ENCODE results near the gene FALEC. TPM values are rescaled to one million over a fixed set of nuclear protein-coding genes. Genes with fewer than 3 reads are reported as not detected.
"Not testable (repeated sequence)": the region's sequence is repeated elsewhere in the genome, so short reads cannot be mapped to it uniquely, and the experiment has no call there.

Gene FALEC
- total RNA-seq, 2 experiments from 2014 or later: not detected

DNA sequence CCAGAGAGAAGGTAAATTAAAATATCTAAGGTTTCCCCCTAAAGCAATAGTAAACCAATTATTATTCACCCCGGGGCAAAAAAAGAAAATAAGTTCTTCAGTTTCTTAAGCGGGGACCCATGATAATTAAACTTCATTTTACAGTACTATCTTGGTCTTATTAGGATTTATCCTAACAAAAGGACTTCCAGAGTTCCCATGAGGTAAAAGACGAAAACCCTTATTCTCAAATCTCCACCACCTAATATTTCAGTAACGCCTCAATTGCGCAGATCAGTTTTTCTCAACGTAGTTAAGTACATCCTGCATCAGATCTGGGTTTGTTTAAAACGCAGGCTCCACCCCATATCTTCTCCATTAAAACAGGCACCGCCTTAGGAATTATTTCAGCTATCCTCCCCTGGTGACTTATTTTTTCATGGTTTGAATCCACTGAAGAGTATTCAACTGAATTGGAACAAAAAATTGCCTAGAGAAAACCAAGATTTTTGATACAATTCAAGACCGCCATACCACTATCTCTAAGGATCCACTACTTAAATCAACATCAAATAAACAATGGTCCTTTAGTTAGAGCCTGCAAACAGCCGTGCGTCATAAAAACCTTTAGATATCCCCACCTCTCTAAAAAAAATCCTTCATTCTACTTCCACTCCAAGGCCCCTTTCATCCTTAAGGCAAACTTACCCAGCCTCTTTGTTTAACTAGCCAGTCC lies 62.2 kb downstream of the FALEC start:
- H3K4me3 Mint-ChIP-seq: peak overlapping the region; percentile 93
- peaks cover 40% of the 10 kb centered on the region for H3K4me1 Mint-ChIP-seq (ENCODE audit: low read depth)
- H3K36me3 Mint-ChIP-seq: peaks cover 64% of the 10 kb centered on the region
- intact Hi-C loops (cut with micrococcal nuclease): loop anchor here (1.0 kb wide), 2 partner anchors 14 to 34 kb away; no protein-coding TSS in a partner anchor
- ChIA-PET POLR2A (interaction anchor here (1.0 to 12.6 kb wide), 6 partner anchors 13 to 51 kb away, joined by 3 to 527 read pairs (median 48); partner anchors contain the start of gene ENSA), CTCF (interaction anchor here (1.1 to 15.1 kb wide), 5 partner anchors 15 to 51 kb away, joined by 3 to 276 read pairs (median 7); partner anchors contain the start of gene ENSA)
- no peaks in the 10 kb centered on the region for H3K9me3 Mint-ChIP-seq
- peaks cover 2% of the 10 kb centered on the region for H3K27me3 Mint-ChIP-seq
- no peak for DNase-seq
- peak overlapping the region; percentile 98 for H3K27ac Mint-ChIP-seq

DNA sequence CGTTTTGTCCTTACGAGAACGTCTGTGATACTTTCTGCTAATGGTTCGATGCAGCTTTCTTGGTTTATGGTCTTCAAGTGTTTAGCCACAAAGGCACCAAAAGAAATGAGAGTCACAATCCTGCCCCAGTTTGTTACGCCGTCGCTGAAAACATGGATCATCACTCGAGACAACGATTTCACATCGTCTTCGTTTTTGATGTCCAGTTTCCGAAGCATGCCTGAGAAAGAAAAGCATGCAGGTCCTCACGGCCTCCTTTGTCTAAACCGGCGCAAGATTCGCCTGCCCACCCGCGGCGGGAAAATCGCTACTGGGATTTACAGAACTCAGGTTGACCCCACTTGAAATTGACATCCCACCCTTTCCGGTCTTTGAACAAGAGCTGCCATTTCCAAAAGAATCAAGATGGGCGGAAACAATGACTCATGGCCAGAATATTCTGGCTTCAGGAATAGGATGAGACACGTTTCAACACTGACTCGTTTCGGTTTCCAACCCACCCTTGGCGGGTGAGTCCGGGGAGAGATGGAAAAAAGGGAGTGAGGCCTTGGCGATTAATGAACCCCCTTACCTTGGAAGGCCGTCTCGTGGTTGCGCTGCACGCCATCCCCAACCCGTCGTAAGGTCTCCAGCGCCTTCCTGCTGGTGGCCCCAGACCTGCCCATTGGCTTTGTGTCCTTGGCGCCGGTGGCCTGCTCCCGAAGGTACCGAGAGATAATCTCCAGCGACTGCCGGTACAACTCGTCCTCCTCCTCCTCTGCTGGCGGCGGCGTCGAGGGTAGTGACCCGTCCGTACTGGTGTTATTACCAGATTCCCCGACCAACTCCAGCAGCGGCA lies 62.9 kb downstream of the FALEC start:
- CTCF ChIA-PET: interaction anchor here (1.1 to 15.1 kb wide), 5 partner anchors 15 to 50 kb away, joined by 3 to 276 read pairs (median 4); partner anchors contain the start of gene ENSA
- H3K4me3 Mint-ChIP-seq: peak overlapping the region; percentile 93
- DNase-seq: peak; percentile 73
- POLR2A ChIA-PET: interaction anchor here (1.0 to 12.6 kb wide), 10 partner anchors 11 to 119 kb away, joined by 3 to 527 read pairs (median 12); partner anchors contain the start of genes ENSA and GOLPH3L
- H3K9me3 Mint-ChIP-seq: no peaks in the 10 kb centered on the region
- intact Hi-C loops (cut with micrococcal nuclease): loop anchor here (1.0 kb wide), 4 partner anchors 11 to 51 kb away; partner anchors contain the start of gene ENSA
- H3K27me3 Mint-ChIP-seq: peaks cover 2% of the 10 kb centered on the region
- H3K27ac Mint-ChIP-seq: peak overlapping the region; percentile 98
- peaks cover 32% of the 10 kb centered on the region for H3K4me1 Mint-ChIP-seq (ENCODE audit: low read depth)
- peaks cover 56% of the 10 kb centered on the region for H3K36me3 Mint-ChIP-seq

DNA sequence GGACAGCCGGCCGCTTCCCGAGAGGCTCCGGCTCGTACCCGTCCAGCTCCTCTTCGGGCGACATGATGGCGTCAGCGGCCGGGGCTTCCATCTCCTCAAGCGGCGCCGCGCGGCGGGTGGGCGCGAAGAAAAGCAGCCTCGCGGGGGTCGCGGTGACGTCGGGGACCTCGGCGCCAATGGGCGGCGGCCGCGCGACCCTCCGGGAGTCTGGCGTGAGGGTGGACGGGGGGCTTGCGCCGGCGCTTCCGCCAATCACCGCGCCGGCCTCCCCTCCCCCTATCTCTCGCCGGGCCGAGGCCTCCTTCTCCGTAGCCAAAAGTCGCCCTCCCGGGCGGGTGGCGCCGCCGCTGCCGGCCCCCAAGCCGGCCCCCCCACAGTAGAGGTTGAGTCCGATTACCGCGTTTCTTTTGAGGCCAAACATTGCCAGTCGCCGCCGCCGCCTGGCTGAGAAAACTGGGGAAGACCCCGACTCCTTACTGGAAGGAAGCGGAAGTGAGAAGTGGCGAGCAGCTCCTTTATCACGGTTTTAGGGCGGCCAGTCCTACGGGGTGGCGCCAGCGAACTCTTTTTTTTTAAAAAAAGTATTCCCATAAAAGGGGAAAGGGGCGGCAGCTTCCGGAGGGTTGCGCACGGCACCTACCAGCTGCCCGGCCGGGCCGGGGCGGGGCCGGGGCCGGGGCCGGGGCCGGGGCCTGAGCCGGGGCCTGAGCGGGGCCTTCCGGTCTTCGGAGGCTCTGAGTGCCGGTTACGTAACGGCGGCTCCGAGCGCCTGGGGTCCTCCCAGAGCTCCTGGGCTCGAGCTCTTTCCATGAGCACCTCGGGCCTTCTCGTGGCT lies 63.8 kb downstream of the FALEC start, which contains the start of gene MCL1:
TSS of gene MCL1 (minus strand) at position 501 of the 835 bp plus-strand sequence. CDS start at position 421, 80 bp downstream.
- Mint-ChIP-seq H3K4me1 (ENCODE audit: low read depth) (peaks cover 27% of the 10 kb centered on the region), H3K36me3 (peaks cover 50% of the 10 kb centered on the region), H3K9me3 (no peaks in the 10 kb centered on the region), H3K4me3 (peak within 1 kb of the TSS; percentile 93), H3K27me3 (peaks cover 2% of the 10 kb centered on the region), H3K27ac (peak within 1 kb of the TSS; percentile 98)
- intact Hi-C loops (cut with micrococcal nuclease): loop anchor here (1.0 kb wide), 2 partner anchors 12 to 50 kb away; partner anchors contain the start of gene ENSA
- POLR2A ChIA-PET: interaction anchor here (0.6 to 12.6 kb wide), 18 partner anchors 10 to 492 kb away, joined by 3 to 527 read pairs (median 4); partner anchors contain the start of genes APH1A, ENSA and GOLPH3L
- DNase-seq: peak; percentile 95
- CTCF ChIA-PET: interaction anchor here (0.7 to 15.1 kb wide), 11 partner anchors 16 to 416 kb away, joined by 3 to 276 read pairs (median 4); partner anchors contain the start of genes ENSA and GOLPH3L

- CTCF ChIA-PET: interaction anchor here (0.7 to 15.1 kb wide), 9 partner anchors 17 to 416 kb away, joined by 3 to 276 read pairs (median 5); partner anchors contain the start of genes ENSA and GOLPH3L
- Mint-ChIP-seq H3K4me1 (ENCODE audit: low read depth) (peaks cover 19% of the 10 kb centered on the region), H3K36me3 (peaks cover 42% of the 10 kb centered on the region), H3K4me3 (peak overlapping the region; percentile 93), H3K9me3 (no peaks in the 10 kb centered on the region), H3K27ac (peak overlapping the region; percentile 92), H3K27me3 (peaks cover 2% of the 10 kb centered on the region)
- POLR2A ChIA-PET: interaction anchor here (0.6 to 12.6 kb wide), 14 partner anchors 9 to 491 kb away, joined by 3 to 527 read pairs (median 4); partner anchors contain the start of genes APH1A and ENSA
- DNase-seq: no peak
- intact Hi-C loops (cut with micrococcal nuclease): loop anchor here (1.0 kb wide), 2 partner anchors 13 to 49 kb away; partner anchors contain the start of gene ENSA
Observed at GRCh38 chr1:150579945-150580642, 64.5 kb downstream of the FALEC start.

DNA sequence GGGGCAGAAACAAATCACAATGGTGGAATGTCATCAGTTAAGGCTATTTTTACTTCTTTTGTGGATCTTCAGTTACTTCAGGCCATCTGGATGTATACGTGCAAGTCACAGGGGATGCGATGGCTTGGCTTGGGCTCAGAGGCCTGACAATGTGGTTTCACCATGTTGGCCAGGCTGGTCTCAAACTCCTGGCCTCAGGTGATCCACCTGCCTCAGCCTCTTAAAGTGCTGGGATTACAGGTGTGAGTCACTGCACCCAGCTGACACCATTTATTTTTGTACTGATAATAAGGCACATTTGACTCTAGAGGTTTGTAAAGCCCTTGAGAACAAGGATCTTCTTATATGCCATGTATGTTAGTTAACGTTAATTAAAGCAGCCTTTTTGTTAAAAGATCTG lies 65.4 kb downstream of the FALEC start:
- DNase-seq; H3K27me3 Mint-ChIP-seq; H3K9me3 Mint-ChIP-seq; intact Hi-C loops (cut with micrococcal nuclease): not testable (repeated sequence)
- H3K27ac Mint-ChIP-seq: peak overlapping the region; percentile 92
- H3K4me3 Mint-ChIP-seq: peak overlapping the region; percentile 93
- ChIA-PET POLR2A (interaction anchor here (6.0 to 12.6 kb wide), 2 partner anchors 16 to 32 kb away, joined by 105 to 527 read pairs; no protein-coding TSS in a partner anchor), CTCF (interaction anchor here (1.0 to 15.1 kb wide), 3 partner anchors 18 to 415 kb away, joined by 3 to 276 read pairs (median 4); no protein-coding TSS in a partner anchor)
- H3K36me3 Mint-ChIP-seq: peaks cover 33% of the 10 kb centered on the region
- peaks cover 19% of the 10 kb centered on the region for H3K4me1 Mint-ChIP-seq (ENCODE audit: low read depth)

- H3K27me3 Mint-ChIP-seq; H3K9me3 Mint-ChIP-seq; H3K27ac Mint-ChIP-seq; intact Hi-C loops (cut with micrococcal nuclease); DNase-seq: not testable (repeated sequence)
- Mint-ChIP-seq H3K4me3 (peak overlapping the region; percentile 93), H3K36me3 (peaks cover 28% of the 10 kb centered on the region), H3K4me1 (ENCODE audit: low read depth) (peaks cover 19% of the 10 kb centered on the region)
- POLR2A ChIA-PET: interaction anchor here (6.0 to 12.6 kb wide), 2 partner anchors 17 to 31 kb away, joined by 105 to 527 read pairs; no protein-coding TSS in a partner anchor
- CTCF ChIA-PET: interaction anchor here (1.2 to 15.1 kb wide), 2 partner anchors 18 to 40 kb away, joined by 4 to 276 read pairs; no protein-coding TSS in a partner anchor
Observed at GRCh38 chr1:150581437-150581836, 65.9 kb downstream of the FALEC start.

DNA sequence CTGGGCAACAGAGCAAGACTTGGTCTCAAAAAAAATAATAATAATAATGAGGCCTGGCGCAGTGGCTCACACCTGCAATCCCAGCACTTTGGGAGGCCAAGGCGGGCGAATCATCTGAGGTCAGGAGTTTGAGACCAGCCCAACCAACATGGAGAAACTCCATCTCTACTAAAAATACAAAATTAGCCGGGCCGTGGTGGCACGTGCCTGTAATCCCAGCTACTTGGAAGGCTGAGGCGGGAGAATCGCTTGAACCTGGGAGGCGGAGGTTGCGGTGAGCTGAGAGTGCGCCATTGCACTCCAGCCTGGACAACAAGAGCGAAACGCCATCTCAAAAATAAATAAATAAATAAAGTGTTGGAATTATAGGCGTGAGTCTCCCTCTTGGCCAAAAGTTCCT lies 66.4 kb downstream of the FALEC start:
- H3K36me3 Mint-ChIP-seq: peaks cover 23% of the 10 kb centered on the region
- peaks cover 19% of the 10 kb centered on the region for H3K4me1 Mint-ChIP-seq (ENCODE audit: low read depth)
- H3K9me3 Mint-ChIP-seq; H3K27me3 Mint-ChIP-seq; intact Hi-C loops (cut with micrococcal nuclease); DNase-seq; H3K27ac Mint-ChIP-seq; H3K4me3 Mint-ChIP-seq: not testable (repeated sequence)
- CTCF ChIA-PET: interaction anchor here (15.1 kb wide), 1 partner anchor 19 kb away, joined by 276 read pairs; no protein-coding TSS in a partner anchor
- POLR2A ChIA-PET: interaction anchor here (6.0 kb wide), 1 partner anchor 31 kb away, joined by 105 read pairs; no protein-coding TSS in a partner anchor

- Mint-ChIP-seq H3K36me3 (peaks cover 19% of the 10 kb centered on the region), H3K27ac (no peak overlapping the region), H3K4me1 (ENCODE audit: low read depth) (peaks cover 19% of the 10 kb centered on the region), H3K4me3 (no peak overlapping the region), H3K27me3 (peaks cover 2% of the 10 kb centered on the region), H3K9me3 (no peaks in the 10 kb centered on the region)
- no peak for DNase-seq
- ChIA-PET POLR2A (no interaction called here), CTCF (no interaction called here)
- intact Hi-C loops (cut with micrococcal nuclease): no loop called here
Observed at GRCh38 chr1:150582371-150582770, 66.8 kb downstream of the FALEC start.
